ENCODE results near the gene PARD3B.
"Not testable (repeated sequence)": the region's sequence is repeated elsewhere in the genome, so short reads cannot be mapped to it uniquely, and the experiment has no call there.

Gene PARD3B

DNA sequence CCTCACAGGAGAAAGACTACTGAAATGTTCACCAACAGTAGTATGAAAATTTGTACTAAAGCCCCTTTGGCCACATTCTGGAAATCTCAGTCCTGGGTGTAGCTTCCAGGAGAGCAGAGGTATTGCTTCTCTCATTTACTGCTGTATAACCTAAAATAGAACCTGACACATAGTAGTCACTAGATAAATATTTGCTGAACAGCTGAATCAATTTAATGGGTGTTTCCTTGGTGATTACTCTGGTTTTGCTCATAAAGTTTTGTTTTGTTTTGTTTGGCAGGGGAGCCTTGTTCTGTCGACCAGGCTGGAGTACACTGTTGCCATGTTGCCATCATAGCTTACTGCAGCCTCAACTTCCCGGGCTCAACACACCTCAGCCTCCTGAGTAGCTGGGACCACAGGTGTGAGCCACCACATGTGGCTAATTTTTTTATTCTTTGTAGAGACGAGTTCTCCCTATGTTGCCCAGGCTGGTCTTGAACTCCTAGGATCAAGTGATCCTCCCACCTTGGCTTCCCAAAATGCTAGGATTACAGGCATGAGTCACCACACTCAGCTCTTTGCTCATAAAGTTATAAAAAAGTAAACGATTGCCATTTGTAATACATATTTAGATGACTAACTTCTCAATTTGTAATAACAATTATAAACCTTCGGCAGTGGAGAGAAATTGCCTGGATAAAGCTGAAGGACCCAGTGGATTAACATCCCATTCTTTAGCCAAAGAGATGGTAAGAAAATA is 11.5 kb upstream of the PARD3B start:
- DNase-seq, result no peak
- Mint-ChIP-seq H3K27ac (no peak overlapping the region), H3K4me3 (no peak overlapping the region), H3K9me3 (no peaks in the 10 kb centered on the region), H3K4me1 (no peaks in the 10 kb centered on the region), H3K27me3 (no peaks in the 10 kb centered on the region)
- no peak for ATAC-seq

DNA sequence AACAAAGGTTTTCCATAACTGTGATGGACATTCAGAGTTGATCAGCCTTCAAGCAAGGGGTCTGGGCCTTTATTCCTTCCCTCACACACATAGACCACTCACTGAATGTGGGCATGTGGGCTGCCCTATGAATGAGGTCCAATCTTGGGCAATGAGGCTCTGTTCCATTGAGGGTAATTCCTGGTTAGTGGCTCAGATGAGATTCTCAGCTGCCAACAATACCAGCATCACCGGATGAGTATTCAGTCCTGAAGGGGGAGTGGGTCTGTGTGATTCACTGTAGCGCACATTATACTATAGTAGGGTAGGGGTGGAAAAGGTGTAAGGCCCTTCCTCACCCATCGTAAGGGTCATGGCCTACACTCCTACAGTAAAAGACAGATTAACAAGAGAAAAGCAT is 9.9 kb upstream of the PARD3B start:
- H3K4me3 Mint-ChIP-seq, result no peak overlapping the region
- no peaks in the 10 kb centered on the region for H3K27me3 Mint-ChIP-seq
- H3K9me3 Mint-ChIP-seq, result no peaks in the 10 kb centered on the region
- no peak overlapping the region for H3K27ac Mint-ChIP-seq
- ATAC-seq (no peak), DNase-seq (no peak)
- H3K4me1 Mint-ChIP-seq, result no peaks in the 10 kb centered on the region

- H3K27me3 Mint-ChIP-seq, result no peaks in the 10 kb centered on the region
- H3K4me3 Mint-ChIP-seq, result no peak overlapping the region
- no peak overlapping the region for H3K27ac Mint-ChIP-seq
- H3K4me1 Mint-ChIP-seq, result no peaks in the 10 kb centered on the region
- H3K9me3 Mint-ChIP-seq, result no peaks in the 10 kb centered on the region
- ATAC-seq, result no peak
- DNase-seq, result no peak
Observed at GRCh38 chr2:204535764-204536163, 9.5 kb upstream of the PARD3B start.

DNA sequence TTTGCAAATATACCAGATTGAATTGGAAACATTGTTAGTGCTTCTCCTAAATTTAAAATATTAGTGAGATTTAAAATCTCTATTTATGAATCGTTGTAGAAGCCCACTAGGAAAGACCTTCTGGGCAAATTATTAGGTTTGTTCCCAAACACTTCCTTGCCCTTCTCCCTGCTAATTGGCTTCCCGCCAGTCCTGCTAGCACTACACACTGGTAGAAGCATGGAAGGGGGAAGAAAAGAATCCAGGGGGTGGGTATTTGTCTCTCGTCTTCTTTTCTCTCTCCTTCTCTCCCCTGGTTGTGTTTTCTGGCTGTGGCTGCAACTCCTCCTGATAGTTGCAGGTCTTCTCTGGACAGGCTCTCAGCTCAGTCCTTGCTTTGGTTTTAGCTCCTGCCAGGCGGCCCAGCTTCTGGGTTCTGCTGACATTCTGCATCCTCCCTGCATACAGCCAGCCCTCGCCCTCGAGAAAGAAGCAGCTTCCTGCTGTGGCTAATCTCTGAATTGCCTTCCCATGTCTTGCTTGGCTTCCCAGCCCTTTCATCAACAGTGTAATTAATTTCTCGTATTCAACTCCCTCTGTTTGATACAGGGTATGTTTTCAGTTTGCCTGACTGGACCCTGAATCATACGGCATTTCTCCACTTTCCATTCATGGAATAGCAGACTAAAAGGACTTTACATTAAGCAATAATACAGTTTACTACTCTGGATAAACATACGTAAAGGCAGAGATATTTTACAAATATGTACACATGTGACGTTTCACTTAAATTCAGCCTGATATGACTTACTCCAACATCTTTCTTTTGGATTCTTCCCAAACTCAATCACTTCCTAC is 6.9 kb upstream of the PARD3B start:
- ATAC-seq (no peak), DNase-seq (no peak)
- Mint-ChIP-seq H3K4me3 (no peak overlapping the region), H3K4me1 (no peaks in the 10 kb centered on the region), H3K27ac (no peak overlapping the region), H3K9me3 (no peaks in the 10 kb centered on the region), H3K27me3 (peaks cover 6% of the 10 kb centered on the region)

DNA sequence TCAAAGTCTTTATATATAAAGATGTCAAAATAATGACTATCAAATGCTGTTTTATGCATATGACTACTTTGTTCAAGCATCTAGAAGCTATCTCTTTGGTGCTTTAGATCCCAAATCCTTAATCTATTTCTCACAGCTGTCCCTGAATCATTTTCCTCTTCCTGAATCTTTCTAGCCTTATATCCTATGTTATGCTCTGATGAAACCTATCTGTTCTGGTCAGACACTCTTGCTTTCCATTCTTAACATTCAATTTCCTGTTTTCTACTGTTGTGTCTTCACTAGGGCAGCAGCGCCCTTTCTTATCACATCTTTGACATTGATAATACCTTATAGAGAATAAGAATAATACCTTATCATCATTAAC is 6.3 kb upstream of the PARD3B start:
- no peak overlapping the region for H3K27ac Mint-ChIP-seq
- peaks cover 11% of the 10 kb centered on the region for H3K27me3 Mint-ChIP-seq
- H3K4me3 Mint-ChIP-seq, result no peak overlapping the region

DNA sequence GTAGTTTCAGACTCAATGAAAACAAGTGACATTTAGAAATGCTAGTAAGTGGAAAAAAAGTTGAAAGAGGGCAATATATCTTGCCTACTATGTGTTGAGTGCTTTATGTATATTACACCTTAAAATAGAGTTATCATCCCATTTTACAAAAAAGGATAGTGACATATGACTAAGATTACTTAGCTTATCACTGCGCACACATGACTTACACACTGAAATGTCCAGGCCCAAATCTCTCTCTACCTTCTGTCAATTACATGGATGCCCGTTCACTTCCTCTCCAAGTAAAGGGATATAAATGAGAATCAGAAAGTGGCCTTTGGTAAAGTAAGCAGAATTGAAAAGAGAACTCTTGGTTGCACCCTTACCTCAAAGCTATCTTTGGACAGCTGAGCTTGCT is 3.6 kb upstream of the PARD3B start:
- Mint-ChIP-seq H3K4me1 (peaks cover 20% of the 10 kb centered on the region), H3K27ac (peak overlapping the region in 1 of 2 donors; percentile 10), H3K4me3 (no peak overlapping the region), H3K9me3 (no peaks in the 10 kb centered on the region), H3K27me3 (peaks cover 30% of the 10 kb centered on the region)
- DNase-seq (no peak), ATAC-seq (no peak)

More for the DNA sequence above, 6.3 kb upstream of the PARD3B start:
- Mint-ChIP-seq H3K4me1 (no peaks in the 10 kb centered on the region), H3K9me3 (no peaks in the 10 kb centered on the region)
- DNase-seq (no peak), ATAC-seq (no peak)

GRCh38 chr2:204542982-204543608 is 2.2 kb upstream of the PARD3B start:
- H3K27me3 Mint-ChIP-seq, result peaks cover 30% of the 10 kb centered on the region
- no peak for DNase-seq
- no peak overlapping the region for H3K4me3 Mint-ChIP-seq
- H3K9me3 Mint-ChIP-seq, result no peaks in the 10 kb centered on the region
- no peak overlapping the region for H3K27ac Mint-ChIP-seq
- H3K4me1 Mint-ChIP-seq, result peaks cover 20% of the 10 kb centered on the region
- ATAC-seq, result no peak

DNA sequence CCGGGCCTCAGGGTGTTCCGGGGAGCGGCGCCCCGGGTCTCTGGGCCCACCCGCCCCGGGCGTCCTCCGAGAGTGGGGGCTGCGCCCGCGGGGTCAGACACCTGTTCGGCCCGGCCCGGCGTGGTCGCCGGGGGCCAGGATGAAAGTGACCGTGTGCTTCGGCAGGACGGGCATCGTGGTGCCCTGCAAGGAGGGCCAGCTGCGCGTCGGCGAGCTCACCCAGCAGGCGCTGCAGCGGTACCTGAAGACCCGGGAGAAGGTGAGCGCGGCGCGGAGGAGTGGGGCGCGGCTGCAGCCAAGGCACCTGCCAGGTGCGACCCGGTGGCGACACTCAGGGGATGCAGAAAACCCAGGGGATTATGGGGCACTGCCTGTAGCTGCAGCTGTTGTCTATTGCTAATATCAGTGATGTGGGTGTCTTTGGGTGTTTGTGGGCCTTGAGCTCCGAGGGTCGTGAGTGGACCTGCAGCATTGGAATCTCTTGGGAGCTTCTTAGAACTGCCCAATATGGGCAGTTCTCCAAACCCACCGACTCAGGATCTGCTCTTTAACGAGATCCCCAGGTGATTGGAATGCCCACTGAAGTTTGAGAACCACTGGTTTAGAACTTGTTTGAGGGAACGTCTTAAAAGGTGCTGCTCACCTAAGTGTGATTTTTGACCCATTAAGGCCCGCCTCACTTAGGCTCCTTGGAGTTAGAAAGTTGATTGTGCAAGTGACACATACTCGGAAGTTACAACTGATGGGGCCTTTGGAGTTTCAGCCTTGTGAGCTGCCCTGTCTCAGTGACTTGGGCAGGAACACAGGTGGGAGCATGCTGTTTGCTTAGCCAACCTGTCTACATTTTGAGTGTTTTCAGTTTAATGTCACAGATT is 823 bp downstream of the PARD3B start:
- Mint-ChIP-seq H3K27ac (peak overlapping the region in 1 of 2 donors; percentile 80), H3K4me3 (peak overlapping the region; percentile 77), H3K4me1 (peaks cover 20% of the 10 kb centered on the region), H3K27me3 (peaks cover 38% of the 10 kb centered on the region), H3K9me3 (no peaks in the 10 kb centered on the region)
- DNase-seq, result peak in 1 of 2 donors; percentile 17
- no peak for ATAC-seq

DNA sequence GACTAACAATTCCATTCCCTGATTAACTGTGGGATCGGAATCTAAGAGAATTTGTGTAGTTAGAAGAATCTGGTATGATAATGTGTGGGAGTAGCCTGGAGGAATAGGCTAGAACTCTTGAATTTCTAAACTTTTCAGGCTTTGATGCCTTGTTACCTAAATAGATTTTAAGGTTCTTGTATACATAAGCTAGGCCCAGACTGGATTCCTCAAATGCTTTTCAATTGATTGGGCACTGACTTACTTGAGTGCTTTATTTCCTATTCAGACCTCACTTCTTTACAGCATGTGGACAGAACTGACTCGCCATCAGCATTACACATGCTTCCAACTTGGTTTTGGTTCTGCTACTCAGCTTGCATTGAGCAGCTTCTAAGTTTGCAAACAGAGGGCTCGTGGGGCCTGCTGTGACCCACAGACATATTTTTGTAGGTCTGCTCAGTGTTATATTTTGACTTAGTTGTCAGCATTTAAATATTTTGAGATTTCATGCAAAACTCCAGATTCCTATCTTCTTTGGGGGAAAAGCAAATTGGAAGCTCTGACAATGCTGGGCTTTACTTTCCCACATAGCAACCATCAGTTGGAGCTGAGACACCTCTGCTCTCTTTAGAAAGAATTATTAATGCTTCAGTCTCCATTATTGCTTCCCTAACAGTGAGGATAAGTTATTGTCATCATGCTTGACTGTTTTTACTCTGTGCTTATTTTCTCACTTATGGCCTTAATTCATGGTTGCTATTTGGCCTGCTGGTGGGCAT is 5.7 kb downstream of the PARD3B start:
- Mint-ChIP-seq H3K4me3 (no peak overlapping the region), H3K27ac (no peak overlapping the region), H3K9me3 (no peaks in the 10 kb centered on the region), H3K4me1 (peaks cover 5% of the 10 kb centered on the region), H3K27me3 (peaks cover 14% of the 10 kb centered on the region)
- DNase-seq (no peak), ATAC-seq (no peak)

DNA sequence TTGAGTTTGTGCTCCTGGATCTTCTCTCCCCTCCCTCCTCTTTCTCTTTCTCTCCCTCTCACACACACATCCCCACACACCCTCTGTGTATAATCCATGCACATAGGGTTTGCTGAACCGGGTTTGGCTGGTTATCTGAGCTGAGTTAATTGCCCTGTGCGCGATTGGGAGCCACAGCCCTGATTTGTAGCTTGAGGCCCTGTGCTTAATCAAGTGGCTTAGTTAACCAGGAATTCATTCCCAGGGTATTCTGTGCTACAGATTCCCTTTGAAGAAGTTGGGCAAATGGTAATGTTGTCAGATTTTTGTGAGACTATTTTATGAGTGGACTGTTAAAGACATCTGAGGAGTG is 6.2 kb downstream of the PARD3B start:
- Mint-ChIP-seq H3K9me3 (no peaks in the 10 kb centered on the region), H3K27me3 (peaks cover 8% of the 10 kb centered on the region)
- ATAC-seq, result no peak

GRCh38 chr2:204557604-204558003 is 12.3 kb downstream of the PARD3B start:
- Mint-ChIP-seq H3K27me3 (no peaks in the 10 kb centered on the region), H3K9me3 (peaks cover 6 to 7% of the 10 kb centered on the region in 2 donors)

More for the DNA sequence above, 6.2 kb downstream of the PARD3B start:
- H3K27ac Mint-ChIP-seq, result no peak overlapping the region
- DNase-seq, result no peak
- no peaks in the 10 kb centered on the region for H3K4me1 Mint-ChIP-seq
- no peak overlapping the region for H3K4me3 Mint-ChIP-seq

DNA sequence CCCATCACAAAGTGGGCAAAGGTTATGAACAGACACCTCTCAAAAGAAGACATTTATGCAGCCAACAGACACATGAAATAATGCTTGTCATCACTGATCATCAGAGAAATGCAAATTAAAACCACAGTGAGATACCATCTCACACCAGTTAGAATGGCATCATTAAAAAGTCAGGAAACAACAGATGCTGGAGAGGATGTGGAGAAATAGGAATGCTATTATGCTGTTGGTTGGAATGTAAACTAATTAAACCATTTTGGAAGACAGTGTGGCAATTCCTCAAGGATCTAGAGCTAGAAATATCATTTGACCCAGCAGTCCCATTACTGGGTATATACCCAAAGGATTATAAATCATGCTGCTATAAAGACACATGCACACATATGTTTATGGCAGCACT is 14.1 kb downstream of the PARD3B start:
- H3K9me3 Mint-ChIP-seq, H3K27me3 Mint-ChIP-seq, H3K27ac Mint-ChIP-seq, H3K4me1 Mint-ChIP-seq, H3K4me3 Mint-ChIP-seq, ATAC-seq, DNase-seq: not testable (repeated sequence)

More at GRCh38 chr2:204557604-204558003, 12.3 kb downstream of the PARD3B start:
- H3K27ac Mint-ChIP-seq, result no peak overlapping the region
- no peaks in the 10 kb centered on the region for H3K4me1 Mint-ChIP-seq
- ATAC-seq (no peak), DNase-seq (no peak)
- no peak overlapping the region for H3K4me3 Mint-ChIP-seq

GRCh38 chr2:204560902-204561301 is 15.6 kb downstream of the PARD3B start:
- Mint-ChIP-seq H3K27me3 (no peaks in the 10 kb centered on the region), H3K27ac (no peak overlapping the region), H3K9me3 (peaks cover 6 to 7% of the 10 kb centered on the region in 2 donors), H3K4me3 (no peak overlapping the region), H3K4me1 (no peaks in the 10 kb centered on the region)
- ATAC-seq, result no peak
- no peak for DNase-seq

DNA sequence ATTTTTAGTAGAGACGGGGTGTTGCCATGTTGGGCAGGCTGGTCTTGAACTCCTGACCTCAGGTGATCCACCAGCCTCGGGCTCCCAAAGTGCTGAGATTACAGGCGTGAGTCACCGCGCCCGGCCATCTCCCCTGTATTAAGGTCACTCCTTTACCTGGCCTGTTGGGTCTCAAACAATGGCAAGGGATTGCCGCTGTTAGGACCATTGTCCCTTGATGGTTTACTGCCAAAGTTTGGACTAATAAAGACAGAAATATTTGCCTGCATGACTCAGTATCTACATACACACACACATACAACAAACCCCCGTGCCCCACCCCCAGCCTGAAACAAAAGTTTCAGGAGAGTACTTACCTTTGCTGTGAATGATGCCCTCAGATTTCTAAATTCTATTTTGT is 16.5 kb downstream of the PARD3B start:
- Mint-ChIP-seq H3K9me3 (peaks cover 6 to 7% of the 10 kb centered on the region in 2 donors), H3K27ac (no peak overlapping the region), H3K27me3 (no peaks in the 10 kb centered on the region), H3K4me3 (no peak overlapping the region), H3K4me1 (no peaks in the 10 kb centered on the region)
- ATAC-seq, result no peak
- no peak for DNase-seq

DNA sequence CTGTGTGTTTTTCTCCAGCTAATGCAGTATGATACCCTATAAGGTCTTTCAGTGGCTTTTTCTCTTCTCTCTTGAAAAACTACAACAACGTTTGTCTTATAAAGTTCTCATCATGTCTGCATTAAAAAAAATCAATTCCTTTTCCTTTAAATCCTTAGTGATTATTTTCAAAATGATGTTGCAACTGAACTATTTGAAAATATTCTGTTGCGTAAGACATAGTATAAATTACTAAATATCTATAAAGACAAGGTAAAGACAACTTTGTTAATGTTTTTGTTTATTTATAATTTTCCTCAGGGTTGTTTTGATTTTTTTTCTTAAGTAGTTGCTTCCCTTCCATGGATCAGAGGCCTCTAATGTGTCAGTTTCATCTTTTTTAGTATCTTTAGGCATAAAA is 21.2 kb downstream of the PARD3B start:
- Mint-ChIP-seq H3K27ac (no peak overlapping the region), H3K9me3 (no peaks in the 10 kb centered on the region), H3K27me3 (no peaks in the 10 kb centered on the region), H3K4me3 (no peak overlapping the region), H3K4me1 (no peaks in the 10 kb centered on the region)
- DNase-seq (no peak), ATAC-seq (no peak)
